T-helper 2 cell treated with Interferon-gamma antibody and Interleukin-4, amounts not matched to agents 100 ng/mL and 5 ng/mL, for 36 hours (primary cell): Measurements from ENCODE around the gene CEBPZ. TPM values are rescaled to one million over a fixed set of nuclear protein-coding genes. Genes with fewer than 3 reads are reported as not detected.

Source experiments
- intact Hi-C: fragments of 100-400 bp; cut with micrococcal nuclease; formaldehyde crosslinking; loops from one replicate; pipeline ENCODE4 v1.15.1; 2023
- total RNA-seq: library from RNA; stranded (reverse); gene quantifications from 2 replicates; pipeline ENCODE4 v1.2.3, GENCODE V29; 2022

CEBPZ gene
- total RNA-seq, 1 donor from 2014 or later: 49.9 TPM

DNA sequence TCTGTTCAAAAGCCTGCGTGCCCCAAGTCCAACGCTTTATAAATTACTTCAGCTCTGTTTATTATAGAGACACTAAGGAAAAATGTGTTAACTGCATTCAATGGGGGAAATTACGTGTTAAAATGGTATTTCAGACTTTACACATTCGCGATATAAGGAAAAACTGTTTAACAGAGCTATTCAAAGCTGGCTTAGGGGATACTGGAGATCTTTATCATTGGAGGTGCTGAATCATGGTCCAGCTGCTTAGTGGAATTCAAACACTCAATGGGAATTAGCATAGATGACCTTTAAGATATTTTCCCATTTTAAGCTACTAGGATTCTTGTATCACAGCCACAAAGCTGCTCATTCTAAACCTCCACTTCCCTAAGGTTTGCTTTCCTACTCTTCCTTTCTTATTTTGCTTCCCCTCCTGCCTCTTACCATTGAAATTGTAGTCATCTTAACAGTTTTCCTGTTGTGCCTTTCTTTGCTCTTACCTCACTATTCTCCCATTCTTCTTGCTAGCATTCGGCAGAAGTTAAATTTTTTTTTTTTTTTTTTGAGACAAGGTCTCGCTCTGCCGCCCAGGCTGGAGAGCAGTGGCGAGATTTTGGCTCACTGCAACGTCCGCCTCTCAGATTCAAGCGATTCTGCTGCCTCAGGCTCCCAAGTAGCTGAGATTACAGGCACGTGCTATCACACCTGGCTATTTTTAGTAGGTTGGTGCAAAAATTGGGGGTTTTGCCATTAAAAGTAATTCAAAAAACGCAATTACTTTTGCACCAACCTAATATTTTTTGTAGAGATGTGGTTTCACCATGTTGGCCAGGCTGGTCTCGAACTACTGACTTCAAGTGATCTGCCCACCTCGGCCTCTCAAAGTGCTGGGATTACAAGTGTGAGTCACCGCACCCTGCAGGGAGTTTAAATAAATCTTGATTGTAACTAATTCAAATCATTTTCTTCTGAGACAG, 49.4 kb downstream of the CEBPZ start:
- intact Hi-C loops: no loop called here

DNA sequence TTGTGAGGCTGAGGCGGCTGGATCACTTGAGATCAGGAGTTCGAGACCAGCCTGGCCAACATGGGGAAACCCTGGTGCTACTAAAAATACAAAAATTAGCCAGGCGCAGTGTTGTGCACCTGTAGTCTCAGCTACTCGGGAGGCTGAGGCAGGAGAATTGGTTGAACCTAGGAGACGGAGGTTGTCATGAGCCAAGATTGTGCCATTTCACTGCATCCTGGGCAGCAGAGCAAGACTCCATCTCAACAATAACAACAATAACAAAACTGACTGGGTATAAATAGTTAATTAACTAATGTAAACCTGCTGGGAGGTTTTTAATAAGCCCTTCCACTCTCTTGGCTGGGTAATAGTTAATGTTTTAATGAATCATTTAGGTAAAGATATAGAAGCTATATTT, 50.8 kb downstream of the CEBPZ start:
- intact Hi-C loops: no loop called here

DNA sequence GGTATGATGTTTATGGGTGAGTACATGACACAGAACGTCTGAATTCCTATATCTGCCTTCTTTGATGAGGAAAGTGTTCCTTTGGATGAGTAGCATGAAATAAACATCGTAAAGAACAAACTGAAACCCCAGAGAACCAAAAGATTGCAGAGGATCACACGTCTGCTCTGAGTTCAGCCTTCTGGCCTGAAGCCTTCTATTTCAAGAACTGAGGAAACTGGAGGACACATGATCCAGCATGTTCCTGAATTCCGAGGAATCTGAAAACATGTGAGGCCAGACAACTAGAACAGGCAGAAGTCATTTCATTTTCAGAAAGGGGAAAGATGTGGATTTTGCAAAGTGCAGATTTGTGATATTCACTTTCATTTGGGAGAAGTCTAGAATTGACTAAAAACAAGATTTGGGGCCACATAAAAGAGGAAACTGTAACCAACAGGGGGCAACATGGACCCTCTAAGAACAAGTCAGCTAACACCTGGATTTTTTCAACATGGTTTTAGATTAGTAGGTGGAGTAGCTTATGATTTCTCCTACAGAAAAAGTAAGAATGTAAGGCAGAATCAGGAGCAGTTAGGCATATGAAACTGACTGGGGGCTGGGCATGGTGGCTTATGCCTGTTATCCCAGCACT, 51.3 kb downstream of the CEBPZ start:
- intact Hi-C loops: no loop called here

DNA sequence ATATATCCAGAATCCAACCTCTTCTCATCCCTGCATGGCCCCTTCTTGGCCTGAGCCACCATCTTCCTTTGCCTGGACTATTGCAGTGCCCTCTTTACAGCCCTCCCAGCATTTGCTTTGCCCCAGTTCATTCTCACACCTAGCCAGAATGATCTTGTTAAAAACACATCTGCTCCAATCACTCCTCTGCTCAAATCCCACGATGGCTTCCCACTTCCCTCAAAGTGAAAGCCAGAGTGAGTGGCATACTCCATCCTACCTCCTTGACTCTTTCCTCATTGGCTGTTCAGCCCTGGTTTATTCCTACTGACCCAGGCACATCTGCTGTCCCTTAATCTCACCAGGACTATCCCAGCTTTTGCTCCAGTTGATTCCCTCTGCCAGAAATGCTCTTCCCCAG, 57.7 kb downstream of the CEBPZ start:
- intact Hi-C loops: no loop called here

DNA sequence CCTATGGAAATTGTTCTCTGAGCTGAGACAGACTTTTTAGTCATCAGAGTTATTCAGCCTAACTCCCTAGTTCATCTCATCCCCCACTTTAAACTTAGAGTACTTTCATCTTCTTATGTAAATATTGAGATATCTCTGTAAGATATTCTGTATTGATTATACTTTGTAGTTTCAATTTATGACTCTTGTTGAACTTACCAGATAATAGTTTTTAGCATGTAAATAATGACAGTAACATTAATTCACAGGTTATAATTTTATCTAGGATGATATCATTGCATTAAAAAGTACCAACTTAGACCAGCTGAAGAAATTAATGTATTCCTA, 59.8 kb downstream of the CEBPZ start:
- intact Hi-C loops: no loop called here

DNA sequence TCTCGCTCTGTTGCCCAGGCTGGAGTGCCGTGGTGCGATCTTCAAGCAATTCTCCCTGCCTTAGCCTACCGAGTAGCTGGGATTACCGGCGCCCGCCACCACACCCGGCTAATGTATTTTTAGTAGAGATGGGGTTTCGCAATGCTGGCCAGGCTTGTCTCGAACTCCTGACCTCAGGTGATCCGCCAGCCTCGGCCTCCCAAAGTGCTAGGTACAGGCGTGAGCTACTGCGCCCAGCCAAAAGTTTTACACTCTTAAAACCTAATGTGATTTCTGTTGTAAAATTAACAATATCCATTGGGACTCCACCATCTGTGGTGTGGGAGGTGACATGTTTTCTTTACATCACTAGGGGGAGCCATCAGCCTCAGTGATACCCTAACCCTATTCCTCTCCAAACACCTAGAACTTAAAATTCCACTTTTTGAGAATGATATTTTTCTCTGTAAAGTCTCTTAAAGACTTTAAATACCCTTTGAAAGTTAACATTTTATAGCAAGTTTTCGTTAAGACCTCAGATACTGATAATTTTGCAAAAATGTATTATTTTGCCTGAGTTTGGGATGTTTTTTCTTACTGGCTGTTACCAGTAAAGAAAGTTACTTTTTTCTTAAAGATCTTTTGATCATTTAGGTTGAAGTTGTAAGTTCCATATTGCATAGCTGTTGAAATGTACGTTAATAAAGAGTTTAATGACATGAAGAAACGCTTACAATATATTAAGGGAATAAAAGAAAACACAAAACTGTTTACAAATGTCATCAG, 63.0 kb downstream of the CEBPZ start:
- intact Hi-C loops: loop anchor here (1.0 to 5.0 kb wide), 2 partner anchors 114 to 709 kb away; no protein-coding TSS in a partner anchor

DNA sequence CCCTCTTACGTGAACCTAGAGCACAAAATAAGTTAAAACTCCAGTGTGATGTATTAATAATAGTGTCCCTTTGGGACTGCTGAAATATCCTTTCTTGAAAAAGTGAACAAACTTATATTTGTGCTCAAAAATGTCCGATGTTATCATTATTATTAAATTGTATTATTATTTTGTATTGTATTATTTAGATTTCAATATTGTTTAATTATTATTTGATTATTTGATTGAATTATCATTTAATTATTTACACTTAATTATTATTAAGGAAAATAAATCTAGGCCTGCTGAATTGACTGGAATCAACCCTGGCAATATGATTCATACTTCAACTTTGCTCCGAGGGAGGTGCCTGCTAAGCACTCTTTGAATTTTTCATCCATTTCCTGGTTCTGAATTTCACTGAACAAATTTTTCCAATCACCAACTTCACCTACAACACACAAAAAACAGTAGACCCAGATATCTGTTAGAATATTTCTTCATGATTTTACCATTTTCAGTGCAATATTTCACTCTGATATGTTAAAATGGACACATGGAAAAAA, 63.7 kb downstream of the CEBPZ start:
- intact Hi-C loops: loop anchor here (1.0 to 5.0 kb wide), 2 partner anchors 115 to 710 kb away; no protein-coding TSS in a partner anchor

DNA sequence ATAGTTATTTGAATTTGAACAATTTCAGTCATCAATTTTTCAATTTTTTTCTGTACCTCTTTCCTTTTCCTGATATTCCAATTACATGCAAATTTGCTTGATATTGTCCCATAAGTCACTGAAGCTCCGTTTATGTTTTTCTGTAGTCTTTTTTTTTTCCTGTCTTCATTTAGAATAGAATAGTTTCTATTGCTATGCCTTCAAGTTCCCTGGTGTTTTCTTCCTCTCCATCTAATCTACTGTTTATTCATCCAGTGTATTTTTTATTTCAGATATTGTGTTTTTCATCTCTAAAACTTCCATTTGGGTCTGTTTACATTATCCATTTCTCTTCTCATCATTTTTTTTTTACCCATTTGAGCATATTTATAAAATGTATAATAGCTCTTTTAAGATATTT, 66.6 kb downstream of the CEBPZ start:
- intact Hi-C loops: loop anchor here (5.0 kb wide), 1 partner anchor 118 kb away; no protein-coding TSS in a partner anchor

DNA sequence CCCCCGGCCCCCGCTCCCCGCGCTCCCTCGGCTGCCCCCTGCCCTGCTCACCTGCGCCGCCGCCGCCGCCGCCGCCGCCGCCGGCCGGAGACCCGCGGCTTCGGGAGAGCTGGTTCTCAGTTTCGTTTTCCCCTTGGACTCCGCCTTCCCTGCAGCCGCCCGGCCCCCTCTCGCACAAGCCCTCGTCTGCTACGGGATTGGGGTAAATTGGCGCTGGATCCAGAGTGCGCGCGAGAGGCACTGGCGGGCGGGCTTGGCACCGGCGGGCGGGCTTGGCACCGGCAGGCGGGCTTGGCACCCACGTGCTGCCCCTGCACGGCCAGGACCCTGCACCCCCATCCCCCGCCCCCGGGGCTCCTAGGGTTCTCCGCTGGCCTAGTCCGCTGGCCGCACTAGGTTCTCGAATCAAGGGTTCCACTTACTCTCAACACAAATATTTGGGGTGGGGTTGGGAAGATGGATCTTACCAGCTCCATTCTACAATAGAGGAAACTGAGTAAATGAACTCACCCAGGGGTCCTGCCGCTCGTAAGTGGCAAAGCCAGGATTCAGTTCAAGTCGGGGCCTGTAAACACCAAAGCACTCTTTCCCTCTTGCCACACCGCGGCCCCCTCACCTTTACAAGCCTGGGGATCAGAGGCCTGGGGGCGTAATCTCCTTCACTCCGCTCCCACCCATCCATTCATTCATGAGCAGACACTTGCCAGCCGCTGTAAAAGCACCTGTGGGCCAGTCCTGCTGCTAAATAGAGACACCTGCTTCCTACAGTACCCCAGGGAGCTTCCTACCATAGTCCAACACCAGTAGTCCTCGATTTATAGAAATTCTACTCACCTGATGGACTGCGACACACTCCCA, 74.3 kb downstream of the CEBPZ start, which contains the start of gene EIF2AK2:
EIF2AK2 (minus strand) TSS at position 124 of the 858 bp plus-strand sequence. CDS start 9,174 bp downstream, outside the sequence.
- intact Hi-C loops: loop anchor here (1.0 to 5.0 kb wide), 5 partner anchors 40 to 191 kb away; partner anchors contain the start of genes CEBPZ, CEBPZOS, GPATCH11 and HEATR5B

DNA sequence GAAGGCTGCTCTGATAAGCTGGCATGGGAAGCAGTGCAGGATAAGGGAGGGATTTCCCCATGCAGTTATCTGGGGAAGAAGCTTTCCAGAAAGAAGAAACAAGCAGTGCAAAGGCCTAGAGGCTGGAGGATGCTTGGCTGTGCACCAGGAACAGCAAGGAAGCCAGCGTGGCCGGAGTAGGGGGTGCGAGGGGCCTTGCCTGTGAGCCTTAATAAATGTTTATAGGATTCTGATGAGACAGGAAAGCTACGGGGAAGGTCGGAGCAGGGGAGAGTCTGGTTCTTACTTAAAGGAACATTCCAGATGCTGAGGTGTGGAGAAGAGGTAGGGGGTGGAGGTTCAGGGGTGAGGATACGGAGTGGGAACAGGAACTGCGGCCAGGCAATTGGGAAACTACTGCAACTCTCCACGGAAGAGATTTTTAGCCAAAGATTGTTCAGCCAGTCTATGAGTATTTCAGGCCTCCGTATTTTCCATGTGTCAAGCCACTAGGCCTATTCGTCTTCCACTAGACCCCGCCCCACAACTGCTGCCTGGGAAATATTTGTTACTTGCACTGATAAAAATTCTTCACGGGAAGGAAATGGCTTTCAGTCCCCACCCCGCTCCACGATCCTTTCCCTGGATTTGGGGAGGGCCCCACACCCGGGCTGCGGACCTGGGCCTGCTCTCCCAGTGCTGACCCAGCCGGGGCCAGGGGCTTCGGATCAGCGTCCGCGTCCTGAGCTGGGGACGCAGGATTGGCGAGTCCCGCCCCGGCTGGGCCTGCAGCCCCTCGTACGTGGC, 75.1 kb downstream of the CEBPZ start:
- intact Hi-C loops: loop anchor here (1.0 to 5.0 kb wide), 4 partner anchors 41 to 190 kb away; partner anchors contain the start of genes CEBPZ, CEBPZOS, NDUFAF7 and PRKD3

DNA sequence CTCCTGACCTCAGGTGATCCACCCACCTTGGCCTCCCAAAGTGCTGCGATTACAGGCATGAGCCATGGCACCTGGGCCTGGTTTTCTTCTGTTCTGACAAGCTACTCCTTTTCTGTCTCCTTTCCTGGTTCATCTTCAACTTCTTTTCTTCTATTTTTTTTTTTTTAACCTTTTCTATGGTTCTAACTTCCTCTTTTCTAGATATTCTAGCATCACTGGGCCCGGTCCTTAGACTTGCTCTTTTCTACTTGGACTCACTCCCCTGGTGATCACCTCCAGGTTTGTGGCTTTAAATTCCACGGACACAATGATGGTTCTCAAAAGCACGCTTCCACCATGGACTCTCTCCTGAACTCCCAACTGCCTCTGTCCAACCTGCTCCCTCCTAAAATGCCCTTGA, 76.6 kb downstream of the CEBPZ start:
- intact Hi-C loops: loop anchor here (5.0 kb wide), 2 partner anchors 168 to 908 kb away; partner anchors contain the start of gene PRKD3

DNA sequence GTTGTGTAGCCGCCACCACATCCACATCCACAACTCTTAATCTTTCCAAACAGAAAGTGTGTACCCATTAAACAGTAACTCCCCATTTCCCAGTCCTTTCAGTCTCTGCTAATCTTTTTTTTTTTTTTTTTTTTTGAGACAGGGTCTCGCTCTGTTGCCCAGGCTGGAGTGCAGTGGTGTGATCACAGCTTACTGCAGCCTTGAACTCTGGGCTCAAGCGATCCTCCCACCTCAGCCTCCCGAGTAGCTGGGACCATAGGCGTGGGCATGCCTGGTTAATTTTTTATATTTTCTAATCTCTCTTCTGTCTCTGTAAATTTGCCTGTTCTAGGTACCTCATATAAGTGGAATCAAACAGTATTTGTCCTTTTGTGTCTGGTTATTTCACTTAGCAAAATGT, 78.2 kb downstream of the CEBPZ start:
- intact Hi-C loops: loop anchor here (5.0 kb wide), 1 partner anchor 909 kb away; no protein-coding TSS in a partner anchor

Other genes with a start within 250 kb of the CEBPZ start
- 22.1 and 23.4 TPM in 2 replicates for gene HEATR5B, start 147.2 kb downstream of the CEBPZ start, total RNA-seq
- 13.0 and 15.7 TPM in 2 replicates for gene GPATCH11, start 147.1 kb downstream of the CEBPZ start, total RNA-seq
- 56.5 and 59.0 TPM in 2 replicates for gene EIF2AK2, start 74.6 kb downstream of the CEBPZ start, total RNA-seq
- not detected in 2 replicates for gene SULT6B1, start 42.9 kb downstream of the CEBPZ start, total RNA-seq
- 34.9 and 38.9 TPM in 2 replicates for gene CEBPZOS, start 35.1 kb downstream of the CEBPZ start, total RNA-seq
- 19.6 and 20.2 TPM in 2 replicates for gene NDUFAF7, start 62 bp upstream of the CEBPZ start, total RNA-seq
- gene PRKD3, start 93.2 kb upstream of the CEBPZ start, total RNA-seq: 11.1 TPM in 2 replicates
- gene QPCT, start 113.0 kb upstream of the CEBPZ start, total RNA-seq: 0.18 TPM in 1 of 2 replicates, not detected in the other